Stimulated activated CD4-positive, alpha-beta T cell treated with anti-CD3 and anti-CD28 coated beads, Interleukin-15, amount 100 ng/mL, for 24 hours (primary cell): ENCODE measurements around the gene AGL.
"Not testable (repeated sequence)": the region's sequence is repeated elsewhere in the genome, so short reads cannot be mapped to it uniquely, and the experiment has no call there.

Experiments
- DNase-seq: peaks from one replicate; pipeline ENCODE4 v3.0.0-alpha.2; 2020

AGL gene

DNA sequence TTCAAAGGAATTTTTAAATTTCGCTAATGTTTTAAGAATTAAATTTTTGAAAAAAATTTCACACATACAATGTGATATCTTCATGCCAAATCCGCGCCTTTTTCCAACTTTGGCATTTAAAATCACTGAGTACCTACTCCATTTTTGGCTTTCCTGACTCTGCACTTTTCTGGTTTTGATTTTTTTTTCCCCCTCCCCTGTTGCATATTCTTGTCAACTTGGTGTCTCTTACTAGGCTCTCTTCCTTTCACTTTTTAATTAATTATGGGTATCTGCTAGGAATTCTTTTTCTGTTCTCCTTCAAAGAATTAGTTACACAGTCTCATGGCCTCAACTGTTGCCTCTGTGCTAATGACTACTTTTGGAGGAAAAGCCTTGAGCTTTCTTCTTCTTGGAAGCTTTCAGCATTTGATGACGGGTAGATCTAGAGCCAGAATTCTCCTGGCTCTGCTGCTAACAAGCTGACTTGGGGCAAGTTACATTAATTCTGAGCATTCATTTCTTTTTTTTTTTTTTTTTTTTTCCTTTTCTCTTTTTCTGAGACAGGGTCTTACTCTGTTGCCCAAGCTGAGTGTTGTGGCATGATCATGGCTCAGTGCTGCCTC lies 1.8 kb downstream of the AGL start:
- no peak for DNase-seq

DNA sequence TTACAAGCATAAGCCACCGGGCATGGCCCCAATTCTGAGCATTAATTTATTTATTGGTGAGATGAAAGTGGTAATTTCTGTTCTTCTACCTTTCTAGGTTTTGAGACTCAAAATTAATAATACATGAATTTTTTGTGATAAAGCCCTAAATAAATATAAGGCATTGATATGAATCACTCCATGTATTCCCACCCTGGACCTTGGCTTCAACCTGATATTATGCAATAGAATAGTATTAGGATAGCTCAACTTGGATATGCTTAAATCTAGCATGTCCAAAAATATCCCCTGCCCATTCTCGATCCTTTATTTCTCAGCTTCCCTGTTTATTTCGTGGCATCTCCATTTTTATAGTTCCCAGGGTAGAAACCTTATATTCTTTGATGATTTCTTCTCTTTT lies 2.5 kb downstream of the AGL start:
- no peak for DNase-seq

DNA sequence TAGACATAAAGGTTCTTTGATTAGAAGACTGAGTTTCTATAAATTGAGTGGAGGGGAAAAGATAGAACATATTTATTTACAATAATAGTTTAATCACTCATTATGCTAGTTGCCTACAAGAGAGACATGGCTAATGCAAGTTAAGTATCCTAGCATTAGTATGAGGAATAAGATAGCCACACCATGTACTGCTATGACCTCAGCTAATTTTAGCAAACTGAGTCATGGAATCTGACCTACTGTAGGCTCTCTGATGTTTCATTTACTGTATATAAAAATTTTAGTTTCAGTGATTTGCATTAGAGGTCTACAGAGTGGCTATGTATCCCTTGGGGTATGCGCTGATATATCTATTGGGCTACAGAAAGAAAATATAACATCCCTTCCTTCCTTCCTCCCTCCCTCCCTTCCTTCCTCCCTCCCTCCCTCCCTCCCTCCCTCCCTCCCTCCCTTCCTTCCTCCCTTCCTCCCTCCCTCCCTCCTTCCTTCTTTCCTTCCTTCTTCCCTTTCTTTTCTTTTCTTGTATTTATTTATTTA lies 5.8 kb downstream of the AGL start:
- DNase-seq, result no peak

DNA sequence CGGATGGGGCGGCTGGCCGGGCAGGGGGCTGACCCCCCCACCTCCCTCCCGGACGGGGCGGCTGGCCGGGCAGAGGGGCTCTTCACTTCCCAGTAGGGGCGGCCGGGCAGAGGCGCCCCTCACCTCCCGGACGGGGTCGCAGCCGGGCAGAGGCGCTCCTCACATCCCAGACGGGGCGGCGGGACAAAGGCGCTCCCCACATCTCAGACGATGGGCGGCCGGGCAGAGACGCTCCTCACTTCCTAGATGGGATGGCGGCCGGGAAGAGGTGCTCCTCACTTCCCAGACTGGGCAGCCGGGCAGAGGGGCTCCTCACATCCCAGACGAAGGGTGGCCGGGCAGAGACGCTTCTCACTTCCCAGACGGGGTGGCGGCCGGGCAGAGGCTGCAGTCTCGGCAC lies 6.9 kb downstream of the AGL start:
- not testable (repeated sequence) for DNase-seq

DNA sequence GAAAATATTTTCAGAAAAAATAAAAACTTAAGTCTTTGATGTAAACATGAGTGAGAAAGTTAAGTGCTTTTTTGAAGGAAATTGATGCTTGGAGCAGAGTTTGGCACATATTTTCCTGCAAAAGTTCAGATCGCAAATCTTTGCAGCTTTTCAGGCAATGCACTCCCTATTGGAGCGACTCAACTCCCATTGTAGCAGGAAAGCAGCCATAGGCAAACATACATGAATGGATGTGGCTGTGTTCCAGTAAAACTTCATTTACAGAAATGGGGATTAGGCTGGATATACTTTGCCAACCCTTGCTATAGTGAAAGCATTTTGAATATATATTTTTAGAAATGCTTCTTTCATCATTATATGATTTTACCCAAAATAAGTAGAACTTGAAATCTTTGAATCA lies 8.1 kb downstream of the AGL start:
- no peak for DNase-seq

DNA sequence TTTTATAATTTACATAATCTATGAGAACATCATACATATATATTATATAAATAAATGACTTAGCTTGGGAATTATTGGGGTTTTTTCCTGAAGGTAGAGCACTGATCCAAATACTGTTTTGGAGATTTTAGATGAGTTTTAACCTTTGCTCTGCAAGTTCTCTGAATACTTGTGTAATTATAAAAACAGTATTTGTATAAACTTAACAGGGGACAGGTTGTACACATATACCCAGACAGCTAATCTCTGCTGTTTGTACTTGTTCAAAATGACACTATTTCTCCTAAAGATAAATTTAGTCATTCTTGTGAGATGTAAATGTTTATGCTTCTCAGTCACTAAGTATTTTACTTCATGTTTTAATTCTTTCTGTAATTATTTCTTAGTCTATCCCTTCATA lies 8.7 kb downstream of the AGL start:
- no peak for DNase-seq

DNA sequence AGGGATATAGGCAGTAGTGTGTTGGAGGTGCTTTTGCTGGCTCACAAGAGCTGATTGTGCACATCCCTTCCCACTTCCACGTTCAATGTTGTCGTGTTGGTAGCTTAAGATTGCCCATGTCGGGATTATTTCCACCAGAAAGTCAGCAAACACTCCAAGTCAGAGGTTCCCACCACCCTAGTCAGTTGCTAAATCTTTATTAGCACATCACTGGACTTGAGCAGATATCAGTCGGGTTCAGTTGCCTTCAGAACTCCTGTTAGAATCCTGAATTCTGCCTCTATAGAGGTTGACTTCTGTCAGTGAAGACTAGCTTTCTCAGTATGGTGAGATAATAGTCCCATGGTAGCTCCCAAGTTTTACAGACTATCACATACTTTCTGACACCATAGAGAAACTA lies 10.5 kb downstream of the AGL start:
- DNase-seq, result no peak

DNA sequence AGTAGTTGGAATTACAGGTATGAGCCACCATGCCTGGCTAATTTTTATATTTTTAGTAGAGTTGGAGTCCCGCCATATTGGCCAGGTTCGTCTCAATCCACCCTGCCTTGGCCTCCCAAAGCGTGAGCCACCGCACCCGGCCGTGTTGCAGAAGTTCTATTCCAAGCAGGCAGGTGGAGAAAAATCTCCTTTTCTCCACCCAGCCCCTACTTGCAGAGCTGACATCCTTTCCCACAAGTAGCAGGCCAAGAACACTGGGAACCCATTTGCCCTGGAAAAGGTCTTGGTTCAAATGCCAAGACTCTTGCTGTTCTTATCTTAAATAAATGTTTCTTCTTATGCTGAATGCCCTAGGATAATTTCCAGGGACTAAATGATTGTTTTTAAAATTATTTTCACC lies 17.5 kb downstream of the AGL start:
- DNase-seq, result no peak

DNA sequence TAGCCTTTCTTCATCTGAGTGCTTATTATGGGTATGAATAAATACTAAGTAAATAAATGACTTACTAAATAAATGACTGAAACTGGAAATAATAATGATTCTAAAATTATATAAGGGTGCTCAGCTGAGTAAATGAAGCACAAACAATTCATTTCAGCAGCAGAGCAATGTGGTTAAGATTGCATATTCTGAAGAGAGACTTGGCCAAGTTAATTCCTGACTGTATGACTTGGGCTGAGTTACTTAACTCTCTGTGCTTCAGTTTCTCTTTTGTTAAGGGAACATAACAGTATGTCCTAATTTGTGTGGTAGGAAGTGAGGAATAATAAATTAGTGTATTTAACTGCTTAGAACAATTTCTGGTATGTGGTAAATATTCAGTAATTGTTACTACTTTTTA lies 19.1 kb downstream of the AGL start:
- no peak for DNase-seq

DNA sequence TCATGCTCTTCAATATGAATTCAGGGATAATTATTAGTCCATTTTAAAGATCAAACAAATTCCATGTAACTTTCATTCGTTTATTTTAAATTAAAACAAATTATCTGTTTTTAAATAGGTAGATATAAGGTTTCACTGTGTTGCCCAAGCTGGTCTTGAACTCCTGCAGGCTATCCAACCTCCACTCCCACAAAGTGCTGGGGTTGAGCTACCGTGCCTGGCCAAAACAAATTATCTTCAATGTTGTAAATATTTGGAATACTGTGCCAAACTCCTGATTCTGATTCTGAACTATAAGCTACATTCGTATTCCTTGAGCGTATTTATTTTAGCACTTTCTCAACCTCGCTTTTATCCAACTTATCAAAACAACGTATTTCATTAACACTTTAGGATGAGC lies 19.6 kb downstream of the AGL start:
- DNase-seq, result no peak

DNA sequence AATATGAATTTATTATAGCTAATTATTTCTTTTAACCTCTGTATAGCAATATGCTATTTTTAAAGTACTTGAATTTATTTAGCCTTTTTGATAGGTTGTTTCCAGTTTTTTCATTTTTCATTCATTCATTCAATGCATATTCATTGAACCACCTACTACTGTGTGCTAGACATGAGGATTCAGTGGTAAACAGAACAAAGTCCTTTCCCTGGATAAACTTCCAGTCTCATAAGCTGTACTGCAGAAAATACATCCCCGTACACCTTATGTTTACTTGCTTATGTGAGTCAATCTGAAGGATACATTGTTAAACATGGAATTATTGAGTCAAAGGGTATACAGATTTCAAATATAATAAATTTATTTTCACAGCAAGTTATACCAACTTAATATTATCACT lies 21.9 kb downstream of the AGL start:
- DNase-seq, result no peak

DNA sequence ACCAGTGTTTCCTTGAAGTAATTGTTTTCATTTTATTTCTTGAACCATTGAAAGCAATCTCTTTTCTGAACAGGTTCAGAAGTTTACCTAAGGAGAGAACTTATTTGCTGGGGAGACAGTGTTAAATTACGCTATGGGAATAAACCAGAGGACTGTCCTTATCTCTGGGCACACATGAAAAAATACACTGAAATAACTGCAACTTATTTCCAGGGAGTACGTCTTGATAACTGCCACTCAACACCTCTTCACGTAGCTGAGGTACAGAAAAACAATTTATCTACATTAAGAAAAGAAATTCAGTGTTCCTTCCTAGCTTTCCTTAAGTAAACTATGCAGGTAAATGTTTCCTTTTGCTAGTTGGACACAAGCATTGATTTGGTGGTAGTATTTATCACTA lies 27.4 kb downstream of the AGL start:
- no peak for DNase-seq

DNA sequence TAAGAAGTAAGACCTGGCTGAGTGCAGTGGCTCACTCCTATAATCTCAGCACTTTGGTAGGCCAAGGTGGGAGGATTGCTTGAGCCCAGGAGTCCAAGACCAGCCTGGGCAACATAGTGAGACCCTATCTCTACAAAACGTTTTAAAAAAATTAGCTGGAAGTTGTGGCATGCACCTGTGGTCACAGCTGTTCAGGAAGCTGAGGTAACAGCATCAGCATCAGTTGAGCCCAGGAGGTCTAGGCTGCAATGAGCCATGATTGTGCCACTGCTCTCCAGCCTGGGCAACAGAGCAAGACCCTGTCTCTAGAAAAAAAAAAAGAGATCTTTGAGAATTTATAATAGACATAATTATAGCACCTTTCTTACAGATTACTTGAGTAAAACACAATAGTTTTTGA lies 36.0 kb downstream of the AGL start:
- DNase-seq, result no peak

DNA sequence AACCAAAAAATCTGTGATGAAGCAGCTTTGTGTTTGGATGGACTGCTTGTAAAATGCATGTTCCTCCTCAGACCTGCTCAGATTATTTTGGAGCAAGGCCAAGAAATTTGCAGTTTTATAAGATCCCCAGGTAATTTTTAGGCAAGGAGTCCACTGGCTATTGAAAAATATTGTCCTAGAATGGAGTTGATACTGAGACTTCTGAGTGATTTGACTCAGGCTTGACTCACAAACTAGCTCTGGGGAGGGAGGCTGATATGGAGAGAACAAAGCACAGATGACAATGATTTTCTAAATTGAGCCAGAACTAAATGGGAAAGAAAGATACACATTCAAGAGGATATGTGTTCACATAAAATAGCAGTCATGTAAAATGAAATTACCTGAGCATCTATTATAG lies 36.7 kb downstream of the AGL start:
- DNase-seq, result no peak

DNA sequence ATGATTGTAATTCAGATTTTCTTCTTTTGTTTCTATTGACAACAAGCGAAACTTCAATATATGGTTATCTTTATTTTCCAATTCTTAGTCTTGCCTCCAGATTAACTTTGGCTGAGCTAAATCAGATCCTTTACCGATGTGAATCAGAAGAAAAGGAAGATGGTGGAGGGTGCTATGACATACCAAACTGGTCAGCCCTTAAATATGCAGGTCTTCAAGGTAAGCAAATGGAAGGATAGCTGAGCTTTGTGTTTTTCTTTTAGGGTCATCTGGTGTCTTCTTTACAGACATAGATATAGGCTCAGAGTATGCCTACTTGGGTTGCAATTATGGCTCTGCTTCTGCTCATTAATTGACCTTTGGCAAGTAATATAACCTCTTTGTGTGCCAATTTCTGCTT lies 37.7 kb downstream of the AGL start:
- no peak for DNase-seq

DNA sequence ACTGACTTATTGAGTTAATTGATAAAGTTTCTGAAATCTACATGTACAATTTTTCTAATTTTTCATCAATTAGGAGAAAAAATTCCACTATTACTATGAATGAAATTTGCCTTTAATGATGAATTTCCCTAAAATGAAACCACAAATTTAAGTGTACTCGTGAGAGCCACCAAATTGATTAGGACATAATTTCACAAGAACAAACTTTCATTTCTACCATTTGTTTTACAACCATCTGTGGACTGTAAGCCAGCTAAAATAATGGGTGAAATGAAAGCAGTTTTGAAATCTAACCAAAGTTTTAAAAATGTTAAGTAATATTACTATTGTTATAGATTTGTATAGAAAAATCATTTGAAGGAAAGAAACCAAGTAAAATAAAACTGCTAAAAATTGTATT lies 41.8 kb downstream of the AGL start:
- no peak for DNase-seq

DNA sequence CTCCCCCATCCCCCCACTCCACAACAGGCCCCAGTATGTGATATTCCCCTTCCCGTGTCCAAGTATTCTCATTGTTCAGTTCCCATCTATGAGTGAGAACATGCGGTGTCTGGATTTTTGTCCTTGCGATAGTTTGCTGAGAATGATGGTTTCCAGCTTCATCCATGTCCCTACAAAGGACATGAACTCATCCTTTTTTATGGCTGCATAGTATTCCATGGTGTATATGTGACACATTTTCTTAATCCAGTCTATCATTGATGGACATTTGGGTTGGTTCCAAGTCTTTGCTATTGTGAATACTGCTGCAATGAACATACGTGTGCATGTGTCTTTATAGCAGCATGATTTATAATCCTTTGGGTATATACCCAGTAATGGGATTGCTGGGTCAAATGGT lies 53.1 kb downstream of the AGL start:
- DNase-seq, result not testable (repeated sequence)

DNA sequence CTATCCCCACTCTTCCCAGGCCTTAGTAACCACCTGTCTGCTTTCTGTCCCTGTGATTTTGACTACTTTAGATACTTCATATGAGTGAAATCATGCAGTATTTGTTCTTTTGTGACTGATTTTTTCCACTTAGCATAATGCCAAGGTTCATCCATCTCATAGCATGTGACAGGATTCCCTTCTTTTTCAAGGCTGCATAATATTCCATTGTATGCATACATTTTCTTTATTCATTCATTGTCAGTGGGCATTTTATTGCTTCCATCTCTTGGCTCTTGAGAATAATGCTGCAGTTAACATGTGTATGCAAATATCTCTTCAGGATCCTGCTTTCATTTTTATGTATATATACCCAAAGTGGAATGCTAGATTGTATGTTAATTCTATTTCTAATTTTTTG lies 56.4 kb downstream of the AGL start:
- DNase-seq, result no peak

DNA sequence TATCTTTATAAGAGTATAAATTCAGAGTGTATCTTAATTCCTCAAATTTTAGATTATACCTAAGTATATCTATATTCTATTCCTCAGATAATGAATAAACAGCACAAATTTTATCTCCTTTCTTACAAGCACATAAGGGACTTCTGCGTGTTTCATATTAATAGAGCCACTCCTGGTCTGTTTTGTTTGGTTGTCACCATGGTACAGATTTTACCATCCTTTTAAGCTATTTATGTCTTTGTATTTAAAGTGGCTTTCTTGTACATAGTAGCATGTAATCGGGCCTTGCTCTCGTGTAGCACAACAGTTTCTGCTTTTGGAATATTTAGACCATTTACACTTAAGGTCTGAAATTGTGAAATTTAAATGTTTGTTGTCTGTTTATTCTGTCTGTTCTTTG lies 67.1 kb downstream of the AGL start:
- DNase-seq, result no peak

DNA sequence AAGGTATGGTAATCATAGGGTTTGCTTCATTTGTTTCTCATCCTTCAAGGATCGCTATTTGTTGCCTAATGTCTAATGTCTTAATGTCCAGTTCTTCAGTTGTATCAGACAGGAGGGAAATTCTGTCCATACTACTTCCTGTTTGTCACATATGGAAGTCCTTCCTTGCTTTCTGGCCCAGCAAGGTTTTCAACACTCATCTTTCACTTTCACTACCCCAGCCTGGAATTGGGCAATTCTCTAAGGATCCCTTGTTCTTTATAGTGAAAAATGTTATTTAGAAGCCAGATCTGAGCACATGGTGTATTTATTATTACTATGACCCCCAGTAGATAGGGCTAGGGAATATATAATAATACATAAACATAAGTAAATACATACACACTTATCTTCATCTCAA lies 69.1 kb downstream of the AGL start:
- no peak for DNase-seq

DNA sequence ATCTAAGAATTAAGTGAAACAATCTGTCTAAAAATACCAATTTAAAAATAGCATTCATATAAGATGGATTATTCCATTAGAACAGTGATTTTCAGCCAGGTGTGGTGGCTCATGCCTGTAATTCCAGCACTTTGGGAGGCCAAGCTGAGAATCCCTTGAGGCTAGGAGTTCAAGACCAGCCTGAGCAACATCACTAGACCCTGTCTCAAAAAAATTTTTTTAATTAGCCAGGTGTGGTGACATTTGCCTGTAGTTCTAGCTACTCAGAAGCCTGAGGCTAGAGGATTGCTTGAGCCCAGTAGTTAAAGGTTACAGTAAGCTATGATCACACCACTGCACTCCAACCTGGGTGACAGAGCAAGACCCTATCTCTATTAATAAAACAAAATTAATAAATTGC lies 84.6 kb downstream of the AGL start:
- DNase-seq, result no peak

DNA sequence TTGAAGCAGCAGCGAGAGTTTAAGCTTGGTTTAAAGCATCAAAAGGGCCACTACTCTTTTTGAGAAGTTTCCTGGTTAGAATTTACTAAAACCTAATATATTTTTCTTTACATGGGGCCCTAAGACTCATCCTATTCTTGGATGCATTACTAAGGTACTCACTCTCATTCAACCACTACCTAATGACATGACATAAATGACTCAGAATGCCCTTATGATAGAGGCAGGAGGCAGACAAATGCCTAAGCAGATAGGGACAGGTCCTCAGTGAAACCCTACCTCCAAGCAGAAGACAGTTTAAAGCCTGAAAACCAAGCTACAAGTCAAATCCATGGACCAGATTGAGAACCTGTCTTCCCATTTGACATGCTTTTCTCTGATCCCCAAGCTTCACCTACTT lies 85.4 kb downstream of the AGL start:
- DNase-seq, result no peak

DNA sequence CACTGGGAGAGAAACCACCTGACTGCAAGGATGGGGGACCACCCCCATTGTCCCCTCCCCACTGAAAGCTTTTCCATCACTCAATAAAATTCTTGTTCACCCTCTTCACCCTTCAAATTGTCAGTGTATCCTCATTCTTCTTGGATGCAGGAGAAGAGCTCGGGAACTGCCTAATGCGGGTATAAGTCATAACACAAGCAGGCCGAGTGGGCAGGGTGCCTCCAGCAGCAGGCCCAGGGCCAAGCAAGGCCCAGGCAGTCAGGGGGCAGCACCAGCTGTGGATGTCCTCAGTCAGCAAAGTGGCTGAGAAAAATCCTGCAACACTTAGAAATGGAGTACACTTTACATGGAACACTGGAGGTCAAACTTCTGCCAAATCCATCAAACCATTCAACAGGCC lies 85.9 kb downstream of the AGL start:
- no peak for DNase-seq

DNA sequence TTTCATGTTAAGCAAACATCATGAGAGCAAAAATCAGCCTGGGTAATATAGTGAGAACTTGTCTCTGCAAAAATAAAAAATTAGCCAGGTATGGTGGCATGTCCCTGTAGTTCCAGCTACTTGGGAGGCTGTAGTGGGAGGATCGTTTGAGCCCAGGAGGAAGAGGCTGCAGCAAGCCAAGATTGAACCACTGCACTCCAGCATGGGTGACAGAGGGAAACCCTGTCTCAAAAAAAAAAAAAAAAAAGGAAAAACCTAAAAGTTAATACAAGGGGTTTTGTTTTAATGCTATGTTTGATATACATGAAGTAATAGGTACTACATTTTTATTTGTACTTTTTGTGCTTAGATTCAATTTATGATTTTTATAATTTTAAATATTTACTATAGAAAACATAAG lies 92.6 kb downstream of the AGL start:
- DNase-seq, result no peak

DNA sequence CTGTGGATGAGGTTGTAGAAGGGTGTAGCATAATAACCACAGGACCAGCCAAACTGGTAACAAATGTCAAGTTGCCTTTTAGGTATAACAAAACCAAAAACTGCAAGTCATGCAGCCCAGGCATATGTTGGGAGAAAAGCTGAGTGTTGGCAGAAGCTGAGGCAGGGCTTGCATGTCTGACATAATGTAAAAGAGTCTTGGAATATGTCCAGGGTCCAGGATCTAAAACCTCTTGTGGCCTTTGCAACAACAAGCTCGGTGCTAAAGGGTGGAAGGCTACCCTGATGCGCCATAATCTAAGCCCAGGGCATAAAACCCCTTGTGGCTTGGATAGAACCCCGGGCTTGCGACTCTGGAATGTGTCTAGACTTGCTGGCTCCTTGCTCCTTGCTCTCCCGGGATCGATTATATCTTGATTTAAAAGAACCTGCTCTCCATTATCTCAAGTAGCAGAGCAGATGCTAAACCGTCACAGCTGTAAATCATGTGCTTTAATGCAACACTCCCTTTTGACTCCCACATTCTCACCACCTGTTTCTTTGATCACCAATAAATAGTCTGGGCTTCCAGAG lies 93.1 kb downstream of the AGL start:
- no peak for DNase-seq
